ENCODE data around the gene SLC41A2.
A peak's percentile ranks its signal among the peaks of the same experiment; 100 is the strongest.
"Not testable (repeated sequence)": the region's sequence is repeated elsewhere in the genome, so short reads cannot be mapped to it uniquely, and the experiment has no call there.

The SLC41A2 gene

GRCh38 chr12:104958001-104958804 lies at the start of gene SLC41A2:
TSS of gene SLC41A2 (minus strand) at chr12:104958290. CDS start at chr12:104928527, 29,763 bp downstream.
- no peak for TF ChIP-seq JUND (IDR thresholded peaks at IDR 0.05; ENCODE audit: low read depth)
- peak; percentile 83 to 97 for DNase-seq (ENCODE audit: low read depth in 1 of 2, low spot score in 1 of 2)
- in situ Hi-C loops (cut with HindIII; ENCODE audit: low pct_unique_long_range_greater_than_20kb, low sequenced_read_pairs): no loop called here

- no peak for TF ChIP-seq JUND (IDR thresholded peaks at IDR 0.05; ENCODE audit: low read depth)
- in situ Hi-C loops (cut with HindIII; ENCODE audit: low pct_unique_long_range_greater_than_20kb, low sequenced_read_pairs): no loop called here
- no peak for DNase-seq (ENCODE audit: low read depth in 1 of 2, low spot score in 1 of 2)
Observed at GRCh38 chr12:105001476-105001875, 43.4 kb upstream of the SLC41A2 start.

- TF ChIP-seq JUND (IDR thresholded peaks at IDR 0.05; ENCODE audit: low read depth): no peak
- in situ Hi-C loops (cut with HindIII; ENCODE audit: low pct_unique_long_range_greater_than_20kb, low sequenced_read_pairs): no loop called here
Observed at GRCh38 chr12:104999347-104999685, 41.2 kb upstream of the SLC41A2 start.

GRCh38 chr12:104998423-104999346 lies 40.6 kb upstream of the SLC41A2 start:
- no peak for DNase-seq (ENCODE audit: low read depth in 1 of 2, low spot score in 1 of 2)

More at GRCh38 chr12:104999347-104999685, 41.2 kb upstream of the SLC41A2 start:
- no peak for DNase-seq (ENCODE audit: low read depth in 1 of 2, low spot score in 1 of 2)

GRCh38 chr12:104997541-104997940 lies 39.5 kb upstream of the SLC41A2 start:
- no peak for DNase-seq (ENCODE audit: low read depth in 1 of 2, low spot score in 1 of 2)
- in situ Hi-C loops (cut with HindIII; ENCODE audit: low pct_unique_long_range_greater_than_20kb, low sequenced_read_pairs): no loop called here
- no peak for TF ChIP-seq JUND (IDR thresholded peaks at IDR 0.05; ENCODE audit: low read depth)

More at GRCh38 chr12:104998423-104999346, 40.6 kb upstream of the SLC41A2 start:
- no peak for TF ChIP-seq JUND (IDR thresholded peaks at IDR 0.05; ENCODE audit: low read depth)
- in situ Hi-C loops (cut with HindIII; ENCODE audit: low pct_unique_long_range_greater_than_20kb, low sequenced_read_pairs): no loop called here

GRCh38 chr12:104994336-104994735 lies 36.2 kb upstream of the SLC41A2 start:
- TF ChIP-seq JUND (IDR thresholded peaks at IDR 0.05; ENCODE audit: low read depth): no peak
- in situ Hi-C loops (cut with HindIII; ENCODE audit: low pct_unique_long_range_greater_than_20kb, low sequenced_read_pairs): no loop called here
- no peak for DNase-seq (ENCODE audit: low read depth in 1 of 2, low spot score in 1 of 2)

GRCh38 chr12:104991565-104992128 lies 33.6 kb upstream of the SLC41A2 start:
- no peak for DNase-seq (ENCODE audit: low read depth in 1 of 2, low spot score in 1 of 2)
- in situ Hi-C loops (cut with HindIII; ENCODE audit: low pct_unique_long_range_greater_than_20kb, low sequenced_read_pairs): no loop called here
- no peak for TF ChIP-seq JUND (IDR thresholded peaks at IDR 0.05; ENCODE audit: low read depth)

GRCh38 chr12:104990950-104991349 lies 32.9 kb upstream of the SLC41A2 start:
- no peak for TF ChIP-seq JUND (IDR thresholded peaks at IDR 0.05; ENCODE audit: low read depth)
- DNase-seq (ENCODE audit: low read depth in 1 of 2, low spot score in 1 of 2): no peak
- in situ Hi-C loops (cut with HindIII; ENCODE audit: low pct_unique_long_range_greater_than_20kb, low sequenced_read_pairs): no loop called here

- no peak for TF ChIP-seq JUND (IDR thresholded peaks at IDR 0.05; ENCODE audit: low read depth)
- peak; percentile 94 to 97 for DNase-seq (ENCODE audit: low read depth in 1 of 2, low spot score in 1 of 2)
- in situ Hi-C loops (cut with HindIII; ENCODE audit: low pct_unique_long_range_greater_than_20kb, low sequenced_read_pairs): no loop called here
Observed at GRCh38 chr12:104986022-104986941, 28.2 kb upstream of the SLC41A2 start, which contains the start of gene NOPCHAP1. TSS of gene NOPCHAP1 (plus strand) at chr12:104986316. CDS start at chr12:104986353, 37 bp downstream.

GRCh38 chr12:104985206-104985605 lies 27.1 kb upstream of the SLC41A2 start:
- TF ChIP-seq JUND (IDR thresholded peaks at IDR 0.05; ENCODE audit: low read depth): no peak
- in situ Hi-C loops (cut with HindIII; ENCODE audit: low pct_unique_long_range_greater_than_20kb, low sequenced_read_pairs): no loop called here
- DNase-seq (ENCODE audit: low read depth in 1 of 2, low spot score in 1 of 2): peak in 1 of 2 experiments; percentile 24

GRCh38 chr12:104977688-104978087 lies 19.6 kb upstream of the SLC41A2 start:
- DNase-seq (ENCODE audit: low read depth in 1 of 2, low spot score in 1 of 2); in situ Hi-C loops (cut with HindIII; ENCODE audit: low pct_unique_long_range_greater_than_20kb, low sequenced_read_pairs): not testable (repeated sequence)

GRCh38 chr12:104976703-104977102 lies 18.6 kb upstream of the SLC41A2 start:
- in situ Hi-C loops (cut with HindIII; ENCODE audit: low pct_unique_long_range_greater_than_20kb, low sequenced_read_pairs): no loop called here
- DNase-seq (ENCODE audit: low read depth in 1 of 2, low spot score in 1 of 2): no peak
- no peak for TF ChIP-seq JUND (IDR thresholded peaks at IDR 0.05; ENCODE audit: low read depth)
